H1 (cell line): ENCODE results near the gene SLC22A15. TPM values are rescaled to one million over a fixed set of nuclear protein-coding genes. Genes with fewer than 3 reads are reported as not detected.

ENCODE experiments used
- BCL11A ChIP-seq, 2 experiments: IDR thresholded peaks; one replicate each; pipeline ENCODE4 v1.6.1; 2011; ENCODE audit warnings: low read depth in 2 of 2, low read length in 2 of 2, mild to moderate bottlenecking in 2 of 2
- HDAC2 ChIP-seq, 2 experiments: fragments of 300-600 bp in 1 of 2; sonication (generic) in 1 of 2; IDR thresholded peaks; 2 replicates each; pipeline ENCODE4 v1.6.1; 2011 to 2012; ENCODE audit warnings: low read depth in 2 of 2, low read length in 2 of 2, mild to moderate bottlenecking in 2 of 2, moderate library complexity in 2 of 2, borderline replicate concordance in 1 of 2, inconsistent platforms in 1 of 2
- POU5F1 ChIP-seq: IDR thresholded peaks from 2 replicates; pipeline ENCODE4 v1.6.1; 2011; ENCODE audit warnings: low read depth, mild to moderate bottlenecking, low read length, moderate library complexity
- USF2 ChIP-seq: IDR thresholded peaks from 2 replicates; pipeline ENCODE4 v1.6.1; 2011; ENCODE audit warnings: low read length, improper control_type of control experiment
- polyA plus RNA-seq, 7 experiments: library from polyadenylated mRNA; depleted of rRNA in 3 of 7; stranded (reverse) in 5 of 7; unstranded in 2 of 7; fragments of >200 nt in 5 of 7; fragments of 200-250 nt in 2 of 7; gene quantifications; 1 replicate in 5 of 7; 2 replicates in 1 of 7; 4 replicates in 1 of 7; pipeline versions ENCODE4 v1.2.1 to v1.2.3, GENCODE V29; 2011 to 2013; ENCODE audit warnings: missing spikeins in 2 of 7, mixed read lengths in 2 of 7
- total RNA-seq: library from RNA; stranded (reverse); fragmentation: NEBNext Ultra II Directional; extraction: Animal tissue kit (Norgen Biotek cat#: 25700); gene quantifications from 2 replicates; pipeline ENCODE4 v1.2.1, GENCODE V29; 2021

Gene SLC22A15
- total and polyA plus RNA-seq, 2 of the 8 experiments (the other 6 are each of a cell fraction or from before 2014, with no cell fraction given): 3.2 to 3.3 TPM

GRCh38 chr1:115954684-115955083 lies 21.6 kb upstream of the SLC22A15 start (continued):
- TF ChIP-seq HDAC2 (IDR thresholded peaks at IDR 0.05; ENCODE audit: borderline replicate concordance in 1 of 2, low read depth in 2 of 2, low read length in 2 of 2): no peak
- no peak for TF ChIP-seq USF2
- TF ChIP-seq POU5F1: no peak
- TF ChIP-seq BCL11A (IDR thresholded peaks at IDR 0.05; ENCODE audit: low read depth in 2 of 2, low read length in 2 of 2): no peak
